ENCODE data around the gene TPM2. TPM values are rescaled to one million over a fixed set of nuclear protein-coding genes. Genes with fewer than 3 reads are reported as not detected.

TPM2 gene
- total RNA-seq, 1 experiment from 2014 or later, result 7.0 TPM

GRCh38 chr9:35738186-35738585 lies 48.5 kb upstream of the TPM2 start:
- DNase-seq (no peak), ATAC-seq (no peak)
- POLR2A ChIA-PET (ENCODE audit: unreplicated experiment), result no interaction called here
- Histone ChIP-seq H3K27me3 (ENCODE audit: low read length) (no peaks in the 10 kb centered on the region), H3K9ac (ENCODE audit: low read length) (no peak overlapping the region), H3K4me1 (ENCODE audit: insufficient read depth, low read length) (peaks cover 12% of the 10 kb centered on the region), H3K4me2 (ENCODE audit: low read length) (no peak overlapping the region), H3K36me3 (ENCODE audit: low read depth, low read length) (peaks cover 56% of the 10 kb centered on the region), H3K27ac (ENCODE audit: low read length) (no peak overlapping the region), H3K9me3 (ENCODE audit: low read length) (no peaks in the 10 kb centered on the region), H3K9me2 (replicated peaks; ENCODE audit: low read length) (no peaks in the 10 kb centered on the region), H3K79me2 (ENCODE audit: low read length) (peaks cover 15% of the 10 kb centered on the region), H2AFZ (ENCODE audit: low read length) (no peak overlapping the region), H4K20me1 (ENCODE audit: low read length) (no peaks in the 10 kb centered on the region), H3F3A (ENCODE audit: low read length, unreplicated experiment) (no peaks in the 10 kb centered on the region), H3K4me3 (ENCODE audit: low read length) (no peak overlapping the region)
- no TSS peak for BruUV-seq (replicated peaks)
- CTCF ChIA-PET, result no interaction called here
- TF ChIP-seq EZH2 (IDR thresholded peaks at IDR 0.05; ENCODE audit: low read length, unreplicated experiment) (no peak), EZH2phosphoT487 (IDR thresholded peaks at IDR 0.05; ENCODE audit: borderline replicate concordance, low read length) (no peak), CTCF (conservative IDR thresholded peaks at IDR 0.05; ENCODE audit: low read depth, low read length) (no peak)
- intact Hi-C loops (cut with micrococcal nuclease), result no loop called here

- intact Hi-C loops (cut with micrococcal nuclease), result no loop called here
- CTCF ChIA-PET, result no interaction called here
Observed at GRCh38 chr9:35737143-35737542, 47.4 kb upstream of the TPM2 start.

GRCh38 chr9:35736201-35736633 lies 46.5 kb upstream of the TPM2 start:
- ATAC-seq, result peak; percentile 16
- no peak overlapping the region for H3K4me3 ChIP-seq (ENCODE audit: low read length)
- CTCF ChIA-PET, result interaction anchor here (0.6 kb wide), 1 partner anchor 142 kb away, joined by 3 read pairs; no protein-coding TSS in a partner anchor
- H4K20me1 ChIP-seq (ENCODE audit: low read length), result no peaks in the 10 kb centered on the region
- TF ChIP-seq EZH2phosphoT487 (IDR thresholded peaks at IDR 0.05; ENCODE audit: borderline replicate concordance, low read length) (no peak), CTCF (conservative IDR thresholded peaks at IDR 0.05; ENCODE audit: low read depth, low read length) (peak; percentile 74)
- no peak overlapping the region for H3K27ac ChIP-seq (ENCODE audit: low read length)
- H3K4me2 ChIP-seq (ENCODE audit: low read length), result no peak overlapping the region
- no peak overlapping the region for H2AFZ ChIP-seq (ENCODE audit: low read length)
- peaks cover 44% of the 10 kb centered on the region for H3K36me3 ChIP-seq (ENCODE audit: low read depth, low read length)
- peak; percentile 76 for DNase-seq
- intact Hi-C loops (cut with micrococcal nuclease), result loop anchor here (1.0 kb wide), 1 partner anchor 51 kb away; no protein-coding TSS in a partner anchor
- H3K27me3 ChIP-seq (ENCODE audit: low read length), result no peaks in the 10 kb centered on the region
- H3F3A ChIP-seq (ENCODE audit: low read length, unreplicated experiment), result no peaks in the 10 kb centered on the region
- H3K4me1 ChIP-seq (ENCODE audit: insufficient read depth, low read length), result peaks cover 14% of the 10 kb centered on the region
- POLR2A ChIA-PET (ENCODE audit: unreplicated experiment), result no interaction called here
- no peaks in the 10 kb centered on the region for H3K9me3 ChIP-seq (ENCODE audit: low read length)
- peaks cover 21% of the 10 kb centered on the region for H3K79me2 ChIP-seq (ENCODE audit: low read length)
- no peaks in the 10 kb centered on the region for H3K9me2 ChIP-seq (replicated peaks; ENCODE audit: low read length)
- no TSS peak for BruUV-seq (replicated peaks)
- no peak overlapping the region for H3K9ac ChIP-seq (ENCODE audit: low read length)

More at GRCh38 chr9:35737143-35737542, 47.4 kb upstream of the TPM2 start:
- TF ChIP-seq EZH2phosphoT487 (IDR thresholded peaks at IDR 0.05; ENCODE audit: borderline replicate concordance, low read length), result no peak
- no peak for TF ChIP-seq EZH2 (IDR thresholded peaks at IDR 0.05; ENCODE audit: low read length, unreplicated experiment)
- H3K9me2 ChIP-seq (replicated peaks; ENCODE audit: low read length), result no peaks in the 10 kb centered on the region
- no peaks in the 10 kb centered on the region for H4K20me1 ChIP-seq (ENCODE audit: low read length)
- DNase-seq (no peak), ATAC-seq (no peak)
- TSS peak; percentile 14 for BruUV-seq (replicated peaks)
- no peak overlapping the region for H3K27ac ChIP-seq (ENCODE audit: low read length)
- no peaks in the 10 kb centered on the region for H3K27me3 ChIP-seq (ENCODE audit: low read length)
- H3K4me3 ChIP-seq (ENCODE audit: low read length), result no peak overlapping the region
- no peaks in the 10 kb centered on the region for H3K9me3 ChIP-seq (ENCODE audit: low read length)
- no peak overlapping the region for H2AFZ ChIP-seq (ENCODE audit: low read length)
- peaks cover 12% of the 10 kb centered on the region for H3K4me1 ChIP-seq (ENCODE audit: insufficient read depth, low read length)
- peaks cover 47% of the 10 kb centered on the region for H3K36me3 ChIP-seq (ENCODE audit: low read depth, low read length)
- no peak overlapping the region for H3K9ac ChIP-seq (ENCODE audit: low read length)
- POLR2A ChIA-PET (ENCODE audit: unreplicated experiment), result interaction anchor here (0.6 kb wide), 1 partner anchor 20 kb away, joined by 26 read pairs; no protein-coding TSS in a partner anchor
- H3K79me2 ChIP-seq (ENCODE audit: low read length), result peaks cover 15% of the 10 kb centered on the region
- H3F3A ChIP-seq (ENCODE audit: low read length, unreplicated experiment), result no peaks in the 10 kb centered on the region
- no peak overlapping the region for H3K4me2 ChIP-seq (ENCODE audit: low read length)
